HCT116 (cell line): ENCODE results near the gene CACNB1. TPM values are rescaled to one million over a fixed set of nuclear protein-coding genes. Genes with fewer than 3 reads are reported as not detected.

Experiments
- ATAC-seq: fragments of 200-7000 bp; cut with Tn5 transposase; 2 replicates; pipeline ENCODE4 v1.9.1; 2020; ENCODE audit warnings: mild to moderate bottlenecking, moderate library complexity
- BruUV-seq: library from RNA; stranded (reverse); fragments of 400-500 nt; replicated peaks from 2 replicates; lab custom pipeline; 2021; lab: Mats Ljungman, UMichigan
- CTCF ChIA-PET: fragments of 300-600 bp; sonication (Branson Sonifier 250); formaldehyde crosslinking; loops from one replicate; lab custom pipeline; 2021; ENCODE audit warnings: antibody characterized with exemption; lab: Charles Lee
- POLR2A ChIA-PET: fragments of 300-600, 350-600 bp; sonication (Branson Sonifier 250); formaldehyde crosslinking; loops from one replicate; lab custom pipeline; 2021; ENCODE audit warnings: antibody characterized with exemption; lab: Charles Lee
- RAD21 ChIA-PET, 2 experiments: fragments of 300-600 bp; sonication (Branson Sonifier 250); formaldehyde crosslinking; loops; one replicate each; lab custom pipeline; 2023; ENCODE audit warnings: low total read pairs in 2 of 2; ENCODE audit not compliant: uncharacterized antibody in 2 of 2, unreplicated experiment in 2 of 2, low non-redundant PET in 1 of 2; lab: Charles Lee
- DNase-seq: peaks from one replicate; pipeline ENCODE4 v3.0.0-alpha.2; 2010; ENCODE audit warnings: low read depth, low spot score
- H2AFZ ChIP-seq: fragments of 200-600 bp; shearing (Covaris generic), sonication (generic); 2 replicates; pipeline ENCODE4 v1.6.1; 2017; ENCODE audit warnings: low read depth, mixed run types, mixed read lengths, antibody characterized with exemption, low read length; ENCODE audit not compliant: poor library complexity, severe bottlenecking
- H3K27ac ChIP-seq: 2 replicates; pipeline ENCODE4 v1.5.1; 2012; ENCODE audit warnings: low read depth, low read length
- H3K27me3 ChIP-seq: fragments of 200-600 bp; sonication (generic); 2 replicates; pipeline ENCODE4 v1.6.1; 2016; ENCODE audit warnings: mixed run types, low read length, mixed read lengths; ENCODE audit not compliant: insufficient read depth
- H3K36me3 ChIP-seq, 2 experiments: fragments of 200-500 bp in 1 of 2; fragments of 200-600 bp in 1 of 2; sonication (Bioruptor generic) in 1 of 2; sonication (generic) in 1 of 2; 2 replicates each; pipeline versions ENCODE4 v1.5.1 to v1.6.1; 2014 to 2016; ENCODE audit warnings: low read length in 2 of 2, inconsistent platforms in 1 of 2, mixed read lengths in 1 of 2, mixed run types in 1 of 2; ENCODE audit not compliant: insufficient read depth in 2 of 2, control insufficient read depth in 1 of 2
- H3K4me1 ChIP-seq, 2 experiments: fragments of 200-600 bp in 1 of 2; sonication (generic) in 1 of 2; 2 replicates each; pipeline versions ENCODE4 v1.5.1 to v1.6.1; 2012 to 2017; ENCODE audit warnings: low read length in 2 of 2, inconsistent platforms in 1 of 2, mild to moderate bottlenecking in 1 of 2, mixed read lengths in 1 of 2, mixed run types in 1 of 2, moderate library complexity in 1 of 2; ENCODE audit not compliant: insufficient read depth in 2 of 2, control insufficient read depth in 1 of 2
- H3K4me2 ChIP-seq: fragments of 200-600 bp; sonication (generic); 2 replicates; pipeline ENCODE4 v1.6.1; 2017; ENCODE audit warnings: mixed run types, low read length, mixed read lengths
- H3K4me3 ChIP-seq, 2 experiments: fragments of 200-600 bp in 1 of 2; sonication (generic) in 1 of 2; replicated peaks in 1 of 2; 2 replicates each; pipeline ENCODE4 v1.5.1; 2011 to 2016; ENCODE audit warnings: low read length in 2 of 2, control low read depth in 1 of 2, low read depth in 1 of 2, mild to moderate bottlenecking in 1 of 2, mixed read lengths in 1 of 2, mixed run types in 1 of 2
- H3K79me2 ChIP-seq: fragments of 200-600 bp; sonication (generic); 2 replicates; pipeline ENCODE4 v1.6.1; 2017; ENCODE audit warnings: mild to moderate bottlenecking, mixed run types, low read length, moderate library complexity, mixed read lengths; ENCODE audit not compliant: insufficient read depth
- H3K9ac ChIP-seq: fragments of 200-600 bp; sonication (generic); 2 replicates; pipeline ENCODE4 v1.6.1; 2016; ENCODE audit warnings: low read length, mixed read lengths
- H3K9me2 ChIP-seq: fragments of 200-600 bp; sonication (generic), shearing (Covaris generic); 2 replicates; pipeline ENCODE4 v1.6.1; 2017; ENCODE audit warnings: mixed run types, mild to moderate bottlenecking, moderate library complexity; ENCODE audit not compliant: insufficient read depth
- H3K9me3 ChIP-seq, 2 experiments: fragments of 200-500 bp in 1 of 2; fragments of 200-600 bp in 1 of 2; sonication (Bioruptor generic) in 1 of 2; sonication (generic) in 1 of 2; 2 replicates each; pipeline ENCODE4 v1.6.1; 2014 to 2017; ENCODE audit warnings: low read length in 2 of 2, mixed read lengths in 2 of 2, inconsistent platforms in 1 of 2, low read depth in 1 of 2, mild to moderate bottlenecking in 1 of 2, mixed run types in 1 of 2, moderate library complexity in 1 of 2; ENCODE audit not compliant: control insufficient read depth in 1 of 2, insufficient read depth in 1 of 2
- H4K20me1 ChIP-seq: fragments of 200-600 bp; sonication (generic), shearing (Covaris generic); 2 replicates; pipeline ENCODE4 v1.6.1; 2017; ENCODE audit warnings: mixed run types, mild to moderate bottlenecking, moderate library complexity; ENCODE audit not compliant: insufficient read depth
- CBX3 ChIP-seq: IDR thresholded peaks from 2 replicates; pipeline ENCODE4 v1.6.1; 2012; ENCODE audit warnings: low read depth
- EGR1 ChIP-seq: IDR thresholded peaks from 2 replicates; pipeline ENCODE4 v1.6.1; 2012; ENCODE audit warnings: low read depth
- ELF1 ChIP-seq: IDR thresholded peaks from 2 replicates; pipeline ENCODE4 v1.6.1; 2012; ENCODE audit warnings: low read depth, borderline replicate concordance
- TCF7L2 ChIP-seq: IDR thresholded peaks from 2 replicates; pipeline ENCODE4 v1.7.0; 2011; ENCODE audit warnings: borderline replicate concordance, inconsistent platforms; ENCODE audit not compliant: insufficient read depth, insufficient read length; ENCODE audit errors: extremely low read depth
- YY1 ChIP-seq: IDR thresholded peaks from 2 replicates; pipeline ENCODE4 v1.6.1; 2011; ENCODE audit warnings: low read length, low read depth, moderate library complexity, mild to moderate bottlenecking; ENCODE audit not compliant: insufficient replicate concordance; ENCODE audit errors: extremely low read depth
- intact Hi-C: fragments of 100-400 bp; cut with micrococcal nuclease; formaldehyde crosslinking; loops from 2 replicates; pipeline ENCODE4 v1.10.0; 2022
- total RNA-seq: library from RNA; stranded (reverse); gene quantifications from one replicate; pipeline ENCODE4 v1.2.1, GENCODE V29; 2021; ENCODE audit not compliant: unreplicated experiment
- TF ChIP-seq, protein P1 (sequence below): IDR thresholded peaks from 2 replicates; pipeline ENCODE4 v1.6.1; 2012; ENCODE audit warnings: low read depth

The CACNB1 gene
- total RNA-seq, 1 experiment from 2014 or later, result 13.0 TPM

DNA sequence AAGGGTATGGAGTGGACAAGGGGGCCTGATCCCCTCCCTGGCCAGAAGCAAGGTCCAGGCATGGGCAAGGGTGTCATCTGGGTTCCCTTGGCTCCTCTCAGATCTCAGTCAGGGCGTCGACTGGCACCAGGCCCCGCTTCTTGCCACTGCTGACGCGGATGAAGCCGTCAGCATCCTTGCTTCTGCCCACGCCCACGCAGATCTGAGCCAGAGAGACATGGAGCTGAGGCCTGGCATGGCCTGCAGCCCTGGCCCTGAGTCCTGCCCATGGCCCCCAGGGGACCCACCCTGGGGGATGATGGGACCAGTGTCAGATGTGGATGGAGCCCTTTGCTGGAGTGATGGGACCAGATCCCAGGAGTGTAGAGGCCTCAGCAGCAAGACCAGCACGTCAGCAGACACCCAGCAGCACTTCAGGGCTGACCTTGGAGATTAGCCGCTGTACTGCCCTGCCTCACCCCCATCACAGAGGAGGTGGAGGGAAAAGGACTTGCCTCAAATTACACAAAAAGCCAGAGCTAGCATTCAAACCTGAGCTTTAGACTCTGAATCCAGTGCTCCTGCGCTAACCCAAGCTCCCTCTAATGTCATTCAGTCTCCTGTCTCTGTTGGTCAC lies 14.8 kb upstream of the CACNB1 start:
- no peak for ATAC-seq
- no TSS peak for BruUV-seq
- H2AFZ ChIP-seq, result no peak overlapping the region
- no peak overlapping the region for H3K4me3 ChIP-seq
- intact Hi-C loops, result no loop called here
- ChIA-PET CTCF (interaction anchor here (1.3 to 1.9 kb wide), 2 partner anchors 23 to 26 kb away, joined by 4 to 6 read pairs; no protein-coding TSS in a partner anchor), RAD21 (no interaction called here), POLR2A (no interaction called here)
- H4K20me1 ChIP-seq, result no peaks in the 10 kb centered on the region
- H3K36me3 ChIP-seq, result no peaks in the 10 kb centered on the region
- peaks cover 20 to 35% of the 10 kb centered on the region in 2 experiments for H3K4me1 ChIP-seq
- TF ChIP-seq CBX3 (no peak), ELF1 (no peak), TCF7L2 (no peak), YY1 (no peak), EGR1 (no peak)
- TF ChIP-seq, protein P1, sequence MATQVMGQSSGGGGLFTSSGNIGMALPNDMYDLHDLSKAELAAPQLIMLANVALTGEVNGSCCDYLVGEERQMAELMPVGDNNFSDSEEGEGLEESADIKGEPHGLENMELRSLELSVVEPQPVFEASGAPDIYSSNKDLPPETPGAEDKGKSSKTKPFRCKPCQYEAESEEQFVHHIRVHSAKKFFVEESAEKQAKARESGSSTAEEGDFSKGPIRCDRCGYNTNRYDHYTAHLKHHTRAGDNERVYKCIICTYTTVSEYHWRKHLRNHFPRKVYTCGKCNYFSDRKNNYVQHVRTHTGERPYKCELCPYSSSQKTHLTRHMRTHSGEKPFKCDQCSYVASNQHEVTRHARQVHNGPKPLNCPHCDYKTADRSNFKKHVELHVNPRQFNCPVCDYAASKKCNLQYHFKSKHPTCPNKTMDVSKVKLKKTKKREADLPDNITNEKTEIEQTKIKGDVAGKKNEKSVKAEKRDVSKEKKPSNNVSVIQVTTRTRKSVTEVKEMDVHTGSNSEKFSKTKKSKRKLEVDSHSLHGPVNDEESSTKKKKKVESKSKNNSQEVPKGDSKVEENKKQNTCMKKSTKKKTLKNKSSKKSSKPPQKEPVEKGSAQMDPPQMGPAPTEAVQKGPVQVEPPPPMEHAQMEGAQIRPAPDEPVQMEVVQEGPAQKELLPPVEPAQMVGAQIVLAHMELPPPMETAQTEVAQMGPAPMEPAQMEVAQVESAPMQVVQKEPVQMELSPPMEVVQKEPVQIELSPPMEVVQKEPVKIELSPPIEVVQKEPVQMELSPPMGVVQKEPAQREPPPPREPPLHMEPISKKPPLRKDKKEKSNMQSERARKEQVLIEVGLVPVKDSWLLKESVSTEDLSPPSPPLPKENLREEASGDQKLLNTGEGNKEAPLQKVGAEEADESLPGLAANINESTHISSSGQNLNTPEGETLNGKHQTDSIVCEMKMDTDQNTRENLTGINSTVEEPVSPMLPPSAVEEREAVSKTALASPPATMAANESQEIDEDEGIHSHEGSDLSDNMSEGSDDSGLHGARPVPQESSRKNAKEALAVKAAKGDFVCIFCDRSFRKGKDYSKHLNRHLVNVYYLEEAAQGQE, result no peak
- H3K9ac ChIP-seq, result no peak overlapping the region
- H3K27ac ChIP-seq, result no peak overlapping the region
- H3K4me2 ChIP-seq, result 0 out of 2 replicates have a peak overlapping the region, but pooled peaks have one; percentile 58
- DNase-seq, result no peak
- H3K9me2 ChIP-seq, result no peaks in the 10 kb centered on the region
- H3K9me3 ChIP-seq, result no peaks in the 10 kb centered on the region
- H3K27me3 ChIP-seq, result no peaks in the 10 kb centered on the region
- no peaks in the 10 kb centered on the region for H3K79me2 ChIP-seq
